GM21717 (cell line): ENCODE results near the gene CLTA.

Source experiments
- ATAC-seq: cut with Tn5 transposase; IDR thresholded peaks from one replicate; pipeline ENCODE4 v1.9.1; 2021; ENCODE audit warnings: mild to moderate bottlenecking, moderate library complexity; ENCODE audit not compliant: unreplicated experiment

The CLTA gene

GRCh38 chr9:36187414-36187813 is 3.3 kb upstream of the CLTA start:
- no peak for ATAC-seq

- ATAC-seq, result no peak
Observed at GRCh38 chr9:36188212-36188611, 2.5 kb upstream of the CLTA start.

GRCh38 chr9:36189976-36190375 is 745 bp upstream of the CLTA start:
- ATAC-seq, result no peak

- ATAC-seq, result no peak
Observed at GRCh38 chr9:36191290-36191645, 547 bp downstream of the CLTA start.

- ATAC-seq, result no peak
Observed at GRCh38 chr9:36191686-36192085, 965 bp downstream of the CLTA start.

- ATAC-seq, result no peak
Observed at GRCh38 chr9:36192196-36192595, 1.5 kb downstream of the CLTA start.

- ATAC-seq, result no peak
Observed at GRCh38 chr9:36193023-36193422, 2.3 kb downstream of the CLTA start.

DNA sequence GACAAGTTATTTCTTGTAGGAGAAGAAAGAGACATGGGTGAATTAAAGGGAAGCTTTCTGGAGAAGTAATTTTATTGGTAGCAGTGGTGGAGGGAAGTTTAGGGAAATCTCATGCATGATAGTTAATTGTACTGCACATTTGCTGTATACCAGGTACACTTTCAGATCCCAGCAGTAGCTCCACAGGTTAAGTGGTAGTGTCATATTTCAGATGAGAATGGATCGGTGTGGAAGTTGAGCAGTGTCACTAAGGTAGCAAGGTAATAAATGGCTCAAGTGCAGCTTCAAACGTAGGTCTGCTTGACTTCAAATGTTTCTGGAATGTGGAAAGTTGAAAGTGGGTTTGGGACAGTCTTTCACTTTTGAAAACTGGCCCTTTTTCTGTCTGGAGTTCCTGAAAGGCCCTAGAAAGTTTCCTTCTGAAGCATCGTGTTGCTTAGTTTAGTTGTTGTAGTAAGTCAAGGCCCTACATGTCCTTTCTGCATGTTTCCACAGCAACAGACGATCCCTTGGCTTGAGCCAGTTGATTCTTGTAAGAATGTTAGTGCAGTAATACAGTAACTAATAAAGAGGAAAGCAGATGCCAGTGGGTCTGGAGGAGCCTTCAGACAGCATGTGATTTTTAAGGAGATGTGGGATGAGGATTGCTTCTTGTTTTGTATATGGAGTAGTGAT is 3.7 kb downstream of the CLTA start:
- ATAC-seq, result no peak

GRCh38 chr9:36204906-36205547 is 14.3 kb downstream of the CLTA start:
- no peak for ATAC-seq

- ATAC-seq, result no peak
Observed at GRCh38 chr9:36207016-36207415, 16.3 kb downstream of the CLTA start.

- ATAC-seq, result no peak
Observed at GRCh38 chr9:36207546-36208012, 16.9 kb downstream of the CLTA start.

DNA sequence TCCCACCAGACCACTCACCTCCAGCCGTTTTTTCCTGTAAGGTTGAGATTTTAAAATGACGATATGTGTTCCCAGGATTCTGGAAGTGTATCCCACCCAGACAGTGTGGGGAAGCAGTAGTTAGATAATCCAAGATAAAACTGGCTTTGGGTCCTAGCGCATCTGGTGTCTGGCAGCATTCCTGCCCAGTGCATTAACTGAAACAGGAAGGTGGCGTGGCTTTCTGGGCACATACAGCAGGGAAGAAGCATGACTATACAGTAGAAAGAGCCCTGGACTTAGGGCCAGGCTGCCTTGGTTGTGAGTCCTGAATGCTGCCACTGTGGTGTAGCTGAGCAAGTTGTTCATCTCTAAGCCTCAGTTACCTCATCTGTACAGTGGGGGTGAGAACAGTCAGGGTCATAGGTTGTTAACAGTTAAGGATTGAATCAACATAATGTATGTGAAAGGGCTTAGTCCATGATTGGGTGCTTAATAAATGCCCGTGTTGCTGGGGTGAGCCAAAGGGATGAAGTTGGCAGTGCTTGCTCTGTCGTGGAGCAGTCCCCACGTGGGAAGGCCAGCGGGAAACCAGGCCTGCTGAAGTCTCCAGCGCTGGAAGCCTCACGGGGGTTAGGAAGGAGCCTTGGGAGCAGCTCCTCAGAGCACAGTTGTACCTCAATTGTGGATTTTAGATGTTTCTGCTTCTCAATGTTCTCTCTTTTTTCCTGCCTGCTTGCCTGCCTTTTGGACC is 18.0 kb downstream of the CLTA start:
- ATAC-seq, result no peak

- no peak for ATAC-seq
Observed at GRCh38 chr9:36210722-36211121, 20.0 kb downstream of the CLTA start.

- ATAC-seq, result no peak
Observed at GRCh38 chr9:36211510-36211909, 20.8 kb downstream of the CLTA start.

DNA sequence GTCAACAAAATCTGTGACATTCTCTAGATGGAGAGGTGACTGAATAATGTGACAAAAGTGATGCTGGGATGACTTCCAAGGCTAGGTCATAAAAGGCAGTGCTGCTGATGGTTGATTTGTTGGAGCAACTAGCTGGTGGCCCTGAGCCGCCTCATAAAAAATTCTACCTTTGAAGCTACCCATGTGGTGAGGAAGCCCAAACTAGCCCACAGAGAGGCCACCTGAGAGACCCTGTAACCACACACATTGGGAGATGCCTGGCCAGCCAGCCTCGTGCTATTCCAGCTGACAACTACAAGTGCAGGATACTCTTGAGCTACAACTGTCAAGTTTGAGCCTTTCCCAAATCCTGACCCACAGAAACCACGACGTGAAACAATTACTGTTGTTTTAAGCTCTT is 22.7 kb downstream of the CLTA start:
- no peak for ATAC-seq

DNA sequence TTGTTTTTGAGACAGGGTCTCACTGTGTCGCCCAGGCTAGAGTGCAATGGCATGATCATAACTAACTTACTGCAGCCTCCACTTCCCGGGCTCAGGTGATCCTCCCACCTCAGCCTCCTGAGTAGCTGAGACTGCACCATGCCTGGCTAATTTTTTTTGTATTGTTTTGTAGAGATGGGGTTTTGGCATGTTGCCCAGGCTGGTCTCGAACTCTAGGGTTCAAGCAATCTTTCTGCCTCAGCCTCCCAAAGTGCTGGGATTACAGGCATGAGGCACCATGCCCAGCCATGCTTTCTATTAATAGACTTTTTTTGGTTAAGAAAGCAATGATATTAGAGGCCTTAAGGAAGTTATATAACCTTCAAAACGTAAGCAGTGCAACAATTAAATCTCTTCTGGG is 23.3 kb downstream of the CLTA start:
- ATAC-seq, result no peak

GRCh38 chr9:36214571-36214970 is 23.9 kb downstream of the CLTA start:
- ATAC-seq, result no peak

DNA sequence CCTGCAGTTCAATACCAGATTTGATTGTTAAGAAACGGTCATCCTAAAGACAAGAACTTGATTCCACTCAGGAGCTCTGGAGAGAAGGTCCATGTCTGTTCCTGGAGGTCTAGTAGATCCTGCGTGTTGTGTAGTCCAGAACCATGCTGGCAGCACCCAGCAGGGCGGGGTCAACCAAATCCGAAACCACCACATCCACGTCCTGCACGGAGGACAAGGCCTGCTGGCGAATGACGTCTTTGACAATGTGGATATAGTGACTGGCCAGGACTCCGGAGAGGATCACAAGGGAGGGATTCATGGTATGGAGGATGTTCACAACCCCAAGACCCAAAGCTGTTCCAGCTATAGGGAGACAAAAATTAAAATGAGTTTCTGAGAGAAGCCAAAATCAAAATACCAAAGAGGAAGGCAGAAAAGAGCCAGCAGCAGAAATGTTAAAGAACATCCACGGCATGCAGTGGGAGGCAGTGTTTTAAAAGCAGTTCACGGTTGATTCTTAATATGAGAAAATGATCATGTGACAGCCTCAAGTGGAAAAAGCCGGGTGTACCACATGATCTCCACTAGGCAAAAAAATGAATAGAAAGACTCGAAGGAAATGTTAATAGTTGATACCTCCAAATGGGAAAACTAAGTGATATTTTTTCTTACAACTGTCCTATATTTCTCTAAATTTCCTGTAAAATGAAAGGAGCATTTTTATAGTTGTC is 26.7 kb downstream of the CLTA start:
- no peak for ATAC-seq

DNA sequence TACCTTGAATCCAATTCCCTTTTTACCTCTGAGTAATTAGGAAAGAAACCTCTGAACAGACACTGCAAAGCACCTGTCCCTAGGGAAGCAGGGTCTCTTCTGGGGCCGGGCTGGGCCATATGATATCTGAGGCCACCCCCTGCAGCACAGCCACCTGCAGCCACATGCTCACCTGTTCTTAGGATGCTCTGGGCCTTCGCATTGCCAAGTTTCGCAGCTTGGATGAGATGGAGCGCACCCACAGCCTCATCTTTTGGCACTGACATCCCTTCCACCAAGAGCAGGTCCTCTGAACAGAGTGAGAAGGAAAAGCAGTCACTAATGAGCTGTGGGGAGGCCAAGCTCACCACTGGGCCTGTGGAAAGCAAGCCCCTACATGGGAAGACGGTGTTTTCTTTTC is 27.3 kb downstream of the CLTA start:
- ATAC-seq, result no peak

GRCh38 chr9:36218411-36218901 is 27.7 kb downstream of the CLTA start:
- ATAC-seq, result no peak

DNA sequence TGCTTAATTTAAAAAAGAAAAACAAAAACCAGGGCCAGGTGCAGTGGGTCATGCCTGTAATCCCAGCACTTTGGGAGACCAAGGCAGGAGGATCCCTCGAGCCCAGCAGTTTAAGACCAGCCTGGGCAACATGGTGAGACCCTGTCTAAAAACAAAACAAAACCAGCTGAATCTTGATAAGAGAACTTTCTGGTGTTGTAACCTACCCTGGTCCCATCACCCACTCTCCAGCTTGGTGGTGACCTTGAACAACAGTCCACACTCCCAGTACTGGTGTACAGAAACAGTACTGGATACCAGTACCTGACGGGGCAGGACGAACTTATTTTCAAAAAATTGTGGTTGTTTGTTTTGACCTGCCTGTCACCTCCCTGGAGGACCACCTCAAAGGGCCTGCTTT is 30.9 kb downstream of the CLTA start:
- no peak for ATAC-seq
